IPS-11a (cell line): ENCODE data around the gene RTN4RL2.

Experiments
- H3K4me3 ChIP-seq: one replicate; pipeline ENCODE4 v1.5.1; 2013; ENCODE audit warnings: low read depth, low read length, control low read depth

Gene RTN4RL2

DNA sequence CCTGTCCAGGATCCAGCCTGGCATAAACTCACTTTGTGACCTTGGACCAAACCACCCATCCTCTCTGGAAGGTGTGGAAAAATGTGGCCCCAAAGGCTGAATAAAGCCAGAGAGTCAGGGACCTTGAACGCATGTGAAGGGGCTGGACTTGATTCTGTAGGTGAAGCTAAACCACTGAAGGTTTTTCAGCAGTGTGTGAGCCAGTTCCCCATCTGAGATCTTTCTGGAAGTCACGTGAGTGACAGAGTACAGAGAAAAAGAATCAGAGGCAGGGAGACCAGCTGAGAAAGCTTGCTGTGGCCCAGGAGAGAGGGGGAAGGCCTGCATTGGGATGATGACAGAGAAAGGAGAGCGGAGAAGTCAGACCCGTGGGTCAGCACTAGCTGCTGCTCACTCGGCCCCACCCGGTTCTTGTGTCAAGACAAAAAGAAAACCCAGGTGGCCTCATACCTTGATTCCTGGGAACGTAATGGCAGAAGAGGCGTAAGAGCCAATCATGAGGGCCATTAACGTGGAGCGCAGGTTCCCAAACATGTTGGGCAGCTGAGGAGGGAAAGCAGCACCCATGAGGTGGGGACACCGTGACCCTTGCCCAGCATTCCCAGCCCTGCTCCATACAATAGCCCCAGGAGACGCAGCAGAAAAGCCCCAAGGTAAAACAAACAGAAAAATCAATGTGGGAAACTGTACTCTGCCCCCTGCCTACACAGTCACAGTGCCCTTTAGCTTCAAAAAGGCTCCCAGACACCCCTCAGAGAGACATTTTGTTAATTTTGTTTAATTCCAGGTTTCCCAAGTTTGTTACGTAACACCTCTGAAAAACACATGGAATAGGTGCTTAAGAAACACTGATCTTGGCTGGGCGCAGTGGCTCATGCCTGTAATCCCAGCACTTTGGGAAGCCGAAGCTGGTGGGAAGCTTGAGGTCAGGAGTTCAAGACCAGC is 37.2 kb downstream of the RTN4RL2 start:
- H3K4me3 ChIP-seq, result no peak overlapping the region

DNA sequence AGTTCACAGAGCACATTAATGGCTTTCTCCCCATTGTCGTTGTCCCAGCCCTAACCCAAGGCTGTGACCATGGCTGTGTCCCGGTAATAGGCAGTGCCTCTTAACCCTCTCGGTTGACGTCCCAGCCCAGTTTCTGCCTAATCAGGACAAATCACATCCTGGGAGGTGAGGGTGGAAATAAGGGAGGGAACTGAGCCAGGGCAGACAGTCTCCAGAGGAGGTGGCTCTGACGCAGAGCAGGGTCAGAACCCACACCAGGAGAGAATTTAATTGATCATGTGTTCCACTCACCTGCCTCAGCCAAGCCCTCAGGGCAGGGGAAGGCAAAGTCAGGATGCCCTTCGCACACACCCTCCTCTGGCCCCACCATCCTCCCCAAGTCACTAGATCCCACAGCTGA is 38.2 kb downstream of the RTN4RL2 start:
- no peak overlapping the region for H3K4me3 ChIP-seq

DNA sequence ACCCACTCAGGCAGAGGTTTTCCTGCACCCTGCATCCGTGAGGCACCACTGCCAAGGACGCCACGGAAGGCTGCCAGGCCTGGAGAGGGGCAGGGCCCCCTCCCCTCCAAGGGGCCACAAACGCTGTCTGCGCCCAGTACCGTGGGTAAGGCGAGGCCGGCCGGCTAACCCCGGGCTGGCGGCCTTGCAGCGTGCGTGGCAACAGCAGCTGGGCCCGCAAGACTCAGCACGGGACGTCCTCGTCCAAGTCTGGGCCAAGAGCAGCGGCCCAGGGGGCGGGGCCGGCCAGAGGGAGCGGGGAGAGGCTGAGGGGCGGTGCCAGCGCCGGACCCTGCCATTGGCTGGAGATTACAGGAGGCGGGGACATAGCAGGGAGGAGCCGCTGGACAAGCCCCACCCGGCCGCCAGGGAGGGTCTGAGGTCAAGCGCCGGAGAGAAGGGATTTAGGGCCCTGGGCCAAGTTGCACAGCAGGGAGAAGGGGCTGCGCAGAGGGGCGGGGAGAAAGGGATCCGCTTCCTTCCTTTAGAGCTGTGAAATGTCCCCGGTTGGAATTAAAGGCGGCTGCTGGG is 39.2 kb downstream of the RTN4RL2 start:
- no peak overlapping the region for H3K4me3 ChIP-seq

DNA sequence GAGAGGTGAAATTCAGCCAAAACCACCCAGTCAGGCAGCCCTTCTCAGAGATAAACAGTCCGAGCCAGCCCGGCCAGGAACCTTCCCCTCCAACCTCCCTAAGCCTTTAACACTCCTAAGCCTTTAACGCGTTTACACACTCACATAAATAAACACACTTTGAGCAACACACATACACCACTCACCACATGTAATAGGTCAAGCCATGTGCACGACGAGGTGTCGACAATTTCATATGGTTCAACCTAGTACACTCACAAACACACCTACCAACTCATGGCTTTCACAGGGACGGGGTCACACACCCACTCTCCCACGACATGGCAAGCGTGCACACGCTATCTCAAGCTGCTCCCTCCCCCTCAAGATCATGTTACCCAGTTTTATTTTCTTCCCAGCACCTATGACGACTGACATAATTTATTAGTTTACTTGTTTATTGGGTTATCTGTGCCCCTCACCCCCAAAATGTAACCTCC is 39.7 kb downstream of the RTN4RL2 start:
- H3K4me3 ChIP-seq, result no peak overlapping the region

DNA sequence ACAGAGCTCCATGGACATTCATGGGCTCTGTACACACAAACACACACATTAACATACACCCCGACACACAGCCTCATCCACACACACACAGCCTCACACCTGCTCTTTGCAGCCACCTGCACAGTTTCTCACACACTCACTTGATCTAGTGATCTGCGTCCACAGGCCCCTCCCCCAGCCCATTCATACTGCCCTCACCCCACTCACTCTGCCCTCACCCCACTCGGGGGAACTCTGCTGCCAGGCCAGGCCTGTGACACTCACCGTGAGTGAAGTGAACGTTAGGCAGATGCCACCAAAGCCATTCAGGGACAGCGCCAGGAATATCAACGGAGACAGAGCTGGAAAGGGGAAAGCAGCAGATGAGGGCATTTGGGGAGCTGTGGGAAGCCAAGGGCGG is 40.2 kb downstream of the RTN4RL2 start:
- no peak overlapping the region for H3K4me3 ChIP-seq

DNA sequence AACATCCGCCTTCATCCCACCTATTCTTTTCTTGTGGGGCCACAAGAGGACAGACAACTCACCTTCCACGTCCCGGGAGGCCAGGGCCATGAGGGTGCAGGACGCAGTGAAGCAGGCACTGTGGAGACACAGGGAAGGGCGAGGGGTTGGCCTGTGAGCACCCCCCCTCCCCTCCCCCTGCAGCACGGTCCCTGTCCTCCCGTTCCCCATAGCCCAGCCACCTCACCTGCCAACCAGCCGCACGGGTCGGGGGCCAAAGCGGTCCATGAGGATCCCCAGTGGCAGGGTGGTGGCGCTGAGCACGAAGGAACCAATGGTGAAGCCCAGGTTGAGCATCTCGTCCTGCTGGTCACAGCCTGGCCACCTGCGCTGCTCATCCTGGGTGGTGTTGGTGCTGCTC is 40.6 kb downstream of the RTN4RL2 start:
- no peak overlapping the region for H3K4me3 ChIP-seq

DNA sequence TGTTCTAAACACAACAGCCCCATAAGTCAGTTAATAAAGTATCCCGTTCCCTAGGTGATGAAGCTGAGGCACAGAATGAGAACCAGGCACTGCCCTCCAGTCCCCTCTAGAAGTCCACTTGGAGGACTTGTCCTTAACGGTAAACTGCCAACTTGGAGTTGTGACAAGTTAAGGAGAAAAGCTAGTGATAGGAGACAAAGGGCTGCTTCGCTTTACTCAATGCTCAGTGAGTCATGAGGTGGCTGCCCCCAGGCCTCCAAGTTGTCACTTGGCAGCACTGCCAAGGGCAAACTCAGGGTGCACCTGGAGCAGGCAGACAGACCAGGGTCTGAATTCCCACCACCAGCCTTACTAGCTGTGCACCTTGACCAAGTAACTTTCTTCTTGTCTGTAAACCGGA is 41.6 kb downstream of the RTN4RL2 start:
- no peak overlapping the region for H3K4me3 ChIP-seq

DNA sequence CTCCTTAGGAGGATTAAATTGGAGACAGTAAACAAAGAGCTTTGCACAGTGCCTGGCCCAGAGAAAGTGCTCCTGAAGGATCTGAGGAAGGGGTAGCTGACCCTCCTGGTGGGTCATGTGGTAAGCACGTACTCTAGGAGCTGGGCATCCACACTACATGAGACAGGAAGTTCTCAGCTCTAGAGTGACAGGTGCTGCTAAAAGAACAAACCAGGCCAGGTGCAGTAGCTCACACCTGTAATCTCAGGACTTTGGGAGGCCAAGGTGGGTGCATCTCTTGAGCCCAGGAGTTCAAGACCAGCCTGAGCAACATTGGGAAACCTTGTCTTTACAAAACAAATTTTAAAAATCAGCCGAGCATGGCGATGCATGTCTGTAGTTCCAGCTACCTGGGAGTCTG is 42.0 kb downstream of the RTN4RL2 start:
- no peak overlapping the region for H3K4me3 ChIP-seq

DNA sequence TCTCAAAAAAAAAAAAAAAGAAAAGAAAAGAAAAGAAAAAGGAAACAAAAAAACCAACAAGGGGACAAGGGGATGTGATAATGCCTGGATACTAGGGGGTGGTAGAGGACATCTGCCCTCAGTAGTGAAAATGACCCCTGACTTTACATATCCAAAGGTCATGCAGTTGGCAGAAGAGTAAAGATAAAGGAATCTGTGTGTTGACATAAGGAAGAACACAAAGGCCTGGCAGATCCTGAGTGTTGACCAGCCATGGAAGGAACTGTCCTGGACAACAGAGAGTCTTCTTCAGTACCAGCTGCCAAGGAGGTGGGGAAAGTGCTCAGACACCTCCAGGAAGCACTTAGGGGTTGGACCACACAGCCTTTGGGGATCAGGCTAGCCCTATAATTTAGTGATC is 42.5 kb downstream of the RTN4RL2 start:
- no peak overlapping the region for H3K4me3 ChIP-seq

DNA sequence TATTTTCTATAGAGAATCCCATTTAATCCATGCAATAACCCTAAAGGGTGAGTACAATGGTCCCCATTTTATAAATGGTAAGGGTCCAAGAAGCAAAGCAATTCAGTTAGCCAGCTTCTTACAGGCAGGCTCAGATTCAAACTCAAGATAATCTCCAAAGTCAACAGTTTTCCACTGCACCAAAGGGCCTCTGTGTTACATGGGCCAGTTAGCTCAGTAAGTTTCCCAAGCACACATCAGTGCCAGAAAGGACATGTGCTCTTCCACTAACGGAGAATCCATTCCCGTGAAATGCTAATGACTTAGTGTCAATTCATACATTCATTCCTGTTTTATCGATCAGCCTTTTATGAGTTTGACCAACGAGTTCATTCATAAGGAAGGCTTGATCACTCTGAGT is 44.2 kb downstream of the RTN4RL2 start:
- H3K4me3 ChIP-seq, result no peak overlapping the region

DNA sequence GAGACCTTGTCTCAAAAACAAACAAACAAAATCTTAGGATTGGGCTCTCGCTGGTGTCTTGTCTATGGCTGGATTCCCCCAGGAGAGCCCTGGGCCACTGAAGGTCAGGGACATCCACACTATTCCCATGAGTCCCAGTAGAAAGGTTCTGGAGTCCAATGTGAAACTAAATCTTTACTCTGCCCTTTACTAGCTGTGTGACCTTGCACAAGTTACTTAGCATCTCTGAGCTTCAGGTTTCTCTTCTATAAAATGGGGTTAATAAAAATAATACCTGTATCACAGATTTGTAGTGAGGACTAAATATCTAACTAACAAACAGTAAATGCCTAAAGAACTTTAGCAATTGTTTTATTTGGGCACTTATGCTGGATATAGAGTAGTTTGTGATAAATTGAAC is 46.2 kb downstream of the RTN4RL2 start:
- no peak overlapping the region for H3K4me3 ChIP-seq

DNA sequence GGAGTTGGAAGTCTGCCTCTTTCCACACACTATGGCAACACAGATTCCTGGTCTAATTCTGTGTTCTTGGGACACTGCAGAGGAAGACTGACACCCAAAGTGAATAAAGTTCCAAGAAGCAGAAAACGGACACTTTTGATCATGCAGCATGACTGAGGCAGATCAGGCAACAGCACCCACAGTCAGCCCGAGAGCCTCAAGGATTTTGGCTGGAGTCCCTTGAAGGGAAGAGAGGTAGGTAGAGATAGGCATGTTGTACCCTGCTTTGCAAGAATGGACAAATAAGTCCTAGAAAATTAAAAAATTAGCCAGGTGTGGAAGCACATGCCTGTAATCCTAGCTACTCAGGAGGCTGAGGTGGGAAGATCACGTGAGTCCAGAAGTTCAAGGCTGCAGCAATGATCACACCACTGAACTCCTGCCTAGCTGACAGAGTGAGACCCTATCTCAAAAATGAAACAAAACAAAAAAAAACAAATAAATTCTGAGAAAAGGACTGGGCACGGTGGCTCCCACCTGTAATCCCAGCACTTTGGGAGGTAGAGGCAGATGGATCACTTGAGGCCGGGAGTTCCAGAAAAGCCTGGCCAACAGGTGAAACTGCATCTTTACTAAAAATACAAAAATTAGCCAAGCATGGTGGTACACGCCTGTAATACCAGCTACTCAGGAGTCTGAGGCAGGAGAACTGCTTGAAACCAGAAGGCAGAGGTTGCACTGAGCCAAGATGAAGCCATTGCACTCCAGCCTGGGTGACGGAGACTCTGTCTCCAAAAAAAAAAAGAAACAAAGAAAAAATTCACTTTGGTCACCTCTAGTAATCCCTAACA is 48.2 kb downstream of the RTN4RL2 start:
- H3K4me3 ChIP-seq, result no peak overlapping the region

DNA sequence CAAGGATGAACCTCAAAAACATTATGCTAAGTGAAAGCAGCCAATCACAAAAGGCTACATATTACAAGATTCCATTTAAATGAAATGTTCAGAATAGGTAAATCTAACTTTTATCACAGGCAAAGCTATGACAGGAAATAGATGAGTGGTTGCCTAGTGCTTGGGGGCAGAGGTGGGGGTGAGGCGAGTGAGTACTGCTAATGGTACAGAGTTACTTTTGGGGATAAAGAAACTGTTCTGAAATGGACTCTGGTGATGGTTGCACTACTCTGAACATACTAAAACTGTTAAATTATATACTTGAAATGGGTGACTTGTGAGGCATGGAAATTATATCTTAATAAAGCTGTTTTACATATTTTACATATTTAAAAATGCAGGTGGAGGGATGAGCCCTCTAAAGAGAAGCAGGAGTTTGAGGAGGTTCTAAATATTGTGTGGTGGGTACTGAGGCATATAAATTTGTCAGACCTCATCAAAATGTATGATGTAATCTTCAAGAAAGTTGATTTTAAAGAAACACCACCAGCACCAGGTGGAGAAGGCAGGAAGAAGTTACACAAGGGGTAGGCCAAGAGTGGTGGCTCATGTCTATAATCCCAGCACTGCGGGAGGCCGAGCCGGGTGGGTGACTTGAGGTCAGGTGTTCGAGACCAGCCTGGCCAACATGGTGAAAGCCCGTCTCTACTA is 51.6 kb downstream of the RTN4RL2 start:
- no peak overlapping the region for H3K4me3 ChIP-seq

DNA sequence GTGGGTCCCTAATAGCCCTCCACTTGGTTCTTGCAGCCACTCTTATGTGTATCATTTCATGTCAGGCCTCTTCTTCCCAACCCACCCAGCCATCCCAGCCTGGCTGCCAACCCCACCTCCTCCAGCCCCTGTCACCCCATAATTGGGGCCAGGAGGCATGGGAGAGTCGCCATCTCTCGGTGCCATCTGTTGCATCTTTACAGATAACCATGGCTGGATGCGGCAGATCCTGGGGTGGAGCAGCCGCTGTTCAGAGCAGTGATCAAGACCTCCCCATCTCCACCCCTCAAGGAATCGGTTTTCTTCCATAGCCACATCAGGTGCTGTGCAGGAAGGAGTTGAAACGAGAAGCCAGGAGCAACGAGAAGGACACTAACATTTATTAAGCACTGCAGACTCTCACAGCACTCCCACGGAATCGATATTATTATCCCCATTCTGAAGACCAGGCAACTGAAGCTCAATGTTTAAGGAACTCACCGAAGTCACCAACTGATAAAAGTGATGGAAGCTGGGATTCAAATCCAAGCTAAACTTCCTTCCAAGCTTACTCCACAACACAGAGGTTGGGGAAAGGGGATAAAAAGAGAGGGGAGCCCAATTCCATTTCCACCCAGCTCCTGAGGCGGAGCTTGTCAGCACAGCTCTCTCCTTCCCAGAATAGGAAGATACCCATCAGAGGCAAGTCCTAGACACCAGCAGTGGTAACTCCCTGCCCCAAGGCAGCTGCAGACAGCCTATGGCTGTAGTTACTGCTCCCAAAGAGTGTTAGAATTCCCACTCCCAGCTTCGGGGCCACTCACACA is 52.5 kb downstream of the RTN4RL2 start:
- peak overlapping the region; percentile 4 for H3K4me3 ChIP-seq

DNA sequence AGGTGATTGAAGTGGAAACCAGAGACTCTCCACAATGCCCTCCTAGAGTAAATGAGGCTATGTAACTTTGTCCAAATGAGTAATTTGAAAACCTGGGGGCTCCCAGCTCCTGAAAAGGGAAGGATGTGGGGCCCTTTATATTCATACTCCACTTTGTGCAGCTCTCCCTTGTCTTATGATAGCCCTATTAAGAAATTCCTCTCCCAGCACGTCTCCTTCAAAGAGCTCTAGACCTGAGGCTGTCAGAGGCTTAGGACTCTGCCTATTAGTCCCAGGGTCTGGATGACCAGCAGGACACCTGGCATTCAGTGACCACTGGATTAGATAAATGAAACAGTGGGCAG is 53.1 kb downstream of the RTN4RL2 start:
- no peak overlapping the region for H3K4me3 ChIP-seq

DNA sequence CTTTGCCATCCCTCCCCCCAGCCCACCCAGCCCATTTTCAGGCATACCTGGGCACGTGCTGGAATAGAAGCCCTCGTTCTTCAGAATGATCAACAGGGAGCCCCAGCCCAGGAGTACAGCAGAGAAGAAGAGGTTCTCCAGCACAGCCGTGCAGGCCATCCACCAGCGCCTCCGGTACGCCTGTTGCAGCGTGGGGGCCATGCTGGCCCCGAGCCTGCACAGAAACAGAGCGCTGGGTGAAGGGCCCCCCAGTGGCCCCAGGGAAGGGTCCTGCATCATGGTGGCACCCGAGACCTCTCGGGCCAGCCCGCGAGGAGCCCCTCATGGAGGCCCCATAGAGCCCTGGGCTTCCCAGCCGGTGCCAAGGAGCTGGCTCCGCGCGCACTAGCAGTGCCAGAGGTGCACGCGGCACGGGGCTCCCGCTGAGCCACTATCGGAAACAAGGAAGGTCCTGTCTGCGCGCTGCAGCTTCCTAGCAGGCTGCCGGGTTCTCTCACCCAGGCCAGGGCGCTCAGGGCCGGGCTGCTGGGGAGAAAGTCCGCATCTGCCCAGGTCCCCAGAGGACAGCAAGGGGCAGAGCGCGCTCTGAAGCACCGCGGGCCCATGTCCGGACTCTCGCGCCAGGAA is 53.7 kb downstream of the RTN4RL2 start:
- peak overlapping the region; percentile 80 for H3K4me3 ChIP-seq

DNA sequence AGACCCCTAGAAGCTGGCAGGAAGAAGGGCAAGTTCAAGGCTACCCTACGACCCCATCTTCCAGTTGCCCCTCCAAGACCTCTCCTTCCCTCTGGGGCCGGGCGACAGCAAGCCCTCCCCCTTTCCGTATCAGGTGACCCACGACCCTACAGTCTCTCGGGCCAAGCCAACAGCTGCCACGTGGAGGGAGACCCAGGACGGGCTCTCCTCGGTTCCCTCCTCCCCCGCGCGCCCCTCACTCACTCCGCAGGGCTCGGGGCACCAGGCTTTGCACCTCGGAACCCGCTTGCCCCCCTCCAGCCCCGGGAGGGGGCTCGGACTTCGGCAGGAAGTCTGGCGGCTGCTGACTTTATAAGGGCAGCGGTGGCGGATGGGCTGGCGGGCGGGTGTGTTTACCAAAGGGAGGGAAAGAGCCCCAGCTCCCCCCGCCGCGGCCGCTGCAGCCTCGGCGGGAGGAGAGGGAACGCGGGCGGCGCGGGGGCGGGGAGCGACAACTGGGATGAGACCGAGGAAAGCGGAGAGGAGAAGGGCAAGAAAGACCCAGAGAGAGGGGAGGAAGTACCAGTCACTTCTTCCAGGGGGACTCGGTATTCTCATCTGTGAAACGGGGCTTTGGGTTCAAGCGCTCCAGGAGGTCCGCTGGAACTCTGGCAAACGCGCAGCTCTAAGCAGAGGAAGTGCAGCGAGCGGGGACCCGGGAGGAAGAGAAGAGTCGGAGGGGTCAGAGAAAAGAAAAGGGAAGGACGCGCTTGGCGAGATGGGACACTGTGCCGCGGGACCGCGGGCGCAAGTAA is 54.4 kb downstream of the RTN4RL2 start:
- peak overlapping the region; percentile 80 for H3K4me3 ChIP-seq

DNA sequence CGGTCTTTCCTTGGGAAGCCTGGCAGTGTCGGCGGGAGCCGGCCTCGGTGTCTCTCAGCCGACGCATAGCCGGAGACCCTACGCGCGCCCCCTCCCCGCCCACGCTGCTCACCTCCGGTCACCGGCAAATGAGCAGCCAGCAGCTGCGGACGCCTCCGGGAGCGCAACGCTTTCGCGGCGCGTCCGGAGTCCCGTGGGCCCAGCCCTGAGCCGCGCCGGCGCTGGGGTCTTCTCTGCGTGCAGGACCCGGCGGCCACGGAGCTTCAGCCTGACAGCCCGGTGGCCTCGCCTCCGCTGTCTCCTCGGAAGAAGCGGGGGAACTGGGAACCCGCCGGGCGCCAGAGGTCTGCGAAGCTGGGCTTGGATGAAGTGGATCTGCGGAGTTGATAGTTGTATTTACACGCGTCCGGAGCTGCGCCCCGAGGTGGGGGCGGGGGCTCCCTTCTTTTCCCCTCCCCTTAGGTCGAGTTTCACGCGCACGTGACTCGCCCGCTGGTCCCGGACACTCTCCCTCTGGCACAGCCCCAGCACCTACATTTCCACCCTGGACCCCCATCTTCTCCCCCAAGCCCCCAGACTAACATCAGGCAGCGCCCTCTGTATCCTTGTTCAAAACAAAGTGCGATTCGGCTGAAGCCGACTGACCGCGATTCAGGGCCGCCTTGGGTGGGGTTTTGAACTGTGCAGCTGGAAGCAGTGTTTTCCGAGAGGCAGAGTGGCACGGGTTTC is 55.2 kb downstream of the RTN4RL2 start, which contains the start of gene SLC43A1:
SLC43A1 (minus strand) TSS at position 371 of the 729 bp plus-strand sequence. CDS start 1,591 bp downstream, outside the sequence.
- H3K4me3 ChIP-seq, result peak within 1 kb of the TSS; percentile 80
